ENCODE measurements around the gene C11orf87. TPM values are rescaled to one million over a fixed set of nuclear protein-coding genes. Genes with fewer than 3 reads are reported as not detected.

Gene C11orf87
- under 1 TPM in 1 of 4 donors, not detected in 3; 0.03 TPM for total RNA-seq

DNA sequence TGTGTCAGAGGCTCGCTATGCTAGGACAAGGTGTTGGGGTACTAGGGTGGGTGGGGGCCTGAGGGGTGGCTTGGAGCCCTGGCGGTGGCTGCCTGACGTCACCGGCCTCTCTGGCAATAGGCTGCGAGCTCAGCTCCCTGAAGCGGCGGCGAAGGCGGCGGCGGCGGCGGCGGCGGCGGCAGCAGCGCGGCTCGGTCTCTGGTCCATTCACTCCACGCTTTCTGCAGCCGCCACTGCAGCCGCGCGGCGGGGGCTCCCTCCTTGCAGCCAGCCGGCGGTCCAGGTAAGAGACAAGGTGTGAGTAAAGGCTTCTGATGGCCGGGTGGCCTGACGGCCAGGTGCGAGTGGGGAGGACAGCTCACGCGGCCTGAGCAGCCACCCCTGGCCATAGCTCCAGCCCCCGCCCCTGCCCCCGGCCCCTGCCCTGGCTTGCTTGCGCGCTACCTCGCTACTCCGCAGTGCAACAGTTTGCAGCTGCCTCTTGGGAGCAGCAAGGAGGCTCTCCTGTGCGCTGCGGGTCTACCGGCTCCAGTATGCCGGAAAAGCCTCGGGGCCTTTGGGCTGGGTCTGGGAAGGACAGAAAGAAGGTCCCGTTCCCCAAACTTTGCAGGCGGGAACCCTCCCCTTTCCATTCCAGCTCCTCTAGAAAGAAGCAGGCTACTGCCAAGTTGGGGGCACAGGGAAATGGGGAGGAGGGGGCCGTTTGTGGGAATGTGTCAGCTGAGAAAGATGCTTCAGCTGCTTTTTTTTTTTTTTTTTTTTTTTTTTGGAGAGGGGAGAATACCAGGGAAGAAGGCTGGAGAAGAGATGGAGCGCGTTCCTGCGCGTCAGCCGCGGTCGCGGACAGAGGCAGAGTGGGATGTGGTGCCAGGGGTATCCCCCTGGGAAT lies at the start of gene C11orf87:
C11orf87 (plus strand) TSS at position 210 of the 889 bp plus-strand sequence. CDS start 1,444 bp downstream, outside the sequence.
- 3% methylated on average over 23 to 53 of the region's 54 CpGs for WGBS, 2 donors
- TF ChIP-seq, protein P1, sequence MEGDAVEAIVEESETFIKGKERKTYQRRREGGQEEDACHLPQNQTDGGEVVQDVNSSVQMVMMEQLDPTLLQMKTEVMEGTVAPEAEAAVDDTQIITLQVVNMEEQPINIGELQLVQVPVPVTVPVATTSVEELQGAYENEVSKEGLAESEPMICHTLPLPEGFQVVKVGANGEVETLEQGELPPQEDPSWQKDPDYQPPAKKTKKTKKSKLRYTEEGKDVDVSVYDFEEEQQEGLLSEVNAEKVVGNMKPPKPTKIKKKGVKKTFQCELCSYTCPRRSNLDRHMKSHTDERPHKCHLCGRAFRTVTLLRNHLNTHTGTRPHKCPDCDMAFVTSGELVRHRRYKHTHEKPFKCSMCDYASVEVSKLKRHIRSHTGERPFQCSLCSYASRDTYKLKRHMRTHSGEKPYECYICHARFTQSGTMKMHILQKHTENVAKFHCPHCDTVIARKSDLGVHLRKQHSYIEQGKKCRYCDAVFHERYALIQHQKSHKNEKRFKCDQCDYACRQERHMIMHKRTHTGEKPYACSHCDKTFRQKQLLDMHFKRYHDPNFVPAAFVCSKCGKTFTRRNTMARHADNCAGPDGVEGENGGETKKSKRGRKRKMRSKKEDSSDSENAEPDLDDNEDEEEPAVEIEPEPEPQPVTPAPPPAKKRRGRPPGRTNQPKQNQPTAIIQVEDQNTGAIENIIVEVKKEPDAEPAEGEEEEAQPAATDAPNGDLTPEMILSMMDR (IDR thresholded peaks at IDR 0.05) = no peak
- TF ChIP-seq POLR2A (IDR thresholded peaks at IDR 0.05) = no peak
- H3K4me3 ChIP-seq (ENCODE audit: low read depth, poor library complexity, severe bottlenecking) = no peak within 1 kb of the TSS
- intact Hi-C loops (cut with DNase I; ENCODE audit: low total_unique reads) = no loop called here
- DNase-seq (ENCODE audit: low spot score in 2 of 2) = no peak

DNA sequence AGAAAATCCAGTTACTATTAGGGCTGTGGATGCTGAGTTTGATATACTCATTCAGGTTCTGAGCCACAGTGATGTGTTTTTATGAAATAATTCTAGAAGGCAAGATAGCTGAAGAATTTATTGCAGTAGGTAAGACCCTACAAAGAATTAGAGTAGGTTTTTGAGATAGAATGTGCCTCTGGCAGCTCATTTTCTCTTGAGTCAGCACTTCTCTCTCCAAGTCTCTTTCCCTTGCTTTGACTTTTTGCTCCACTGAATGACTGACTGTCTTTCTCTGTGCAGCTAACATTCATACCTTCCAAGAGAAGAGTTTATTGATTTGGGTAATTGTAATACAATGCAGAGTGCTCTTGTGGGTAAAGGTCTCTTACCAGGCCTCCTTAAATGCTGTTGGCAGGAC lies 48.0 kb upstream of the C11orf87 start:
- H3K4me3 ChIP-seq (ENCODE audit: low read depth, poor library complexity, severe bottlenecking) = no peak overlapping the region
- DNase-seq (ENCODE audit: low spot score in 2 of 2) = no peak
- intact Hi-C loops (cut with DNase I; ENCODE audit: low total_unique reads) = no loop called here
- TF ChIP-seq, protein P1 (IDR thresholded peaks at IDR 0.05) = no peak
- TF ChIP-seq POLR2A (IDR thresholded peaks at IDR 0.05) = no peak

DNA sequence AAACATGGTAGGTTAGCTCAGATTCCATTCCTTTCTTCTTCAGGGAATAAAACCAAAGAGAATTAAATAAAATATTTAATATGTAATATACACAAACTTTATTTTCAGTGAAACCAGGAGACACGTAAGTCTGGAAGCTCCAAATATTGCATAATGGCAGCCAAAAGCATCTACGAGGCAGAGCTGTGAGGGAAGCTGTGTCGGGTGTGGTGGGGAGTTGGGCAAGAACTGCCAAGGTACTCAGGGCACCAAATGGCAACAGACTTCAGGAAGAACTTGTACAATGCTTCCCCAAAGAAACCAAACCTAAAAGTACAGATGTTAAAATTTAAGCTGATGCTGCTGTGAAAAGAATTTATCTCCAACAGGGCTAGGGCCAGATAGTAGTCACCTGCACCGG lies 47.5 kb upstream of the C11orf87 start:
- WGBS, 2 donors = 77 to 79% methylated on average over 4 of the region's 4 CpGs
- intact Hi-C loops (cut with DNase I; ENCODE audit: low total_unique reads) = no loop called here
- TF ChIP-seq POLR2A (IDR thresholded peaks at IDR 0.05) = no peak
- TF ChIP-seq, protein P1 (IDR thresholded peaks at IDR 0.05) = no peak

DNA sequence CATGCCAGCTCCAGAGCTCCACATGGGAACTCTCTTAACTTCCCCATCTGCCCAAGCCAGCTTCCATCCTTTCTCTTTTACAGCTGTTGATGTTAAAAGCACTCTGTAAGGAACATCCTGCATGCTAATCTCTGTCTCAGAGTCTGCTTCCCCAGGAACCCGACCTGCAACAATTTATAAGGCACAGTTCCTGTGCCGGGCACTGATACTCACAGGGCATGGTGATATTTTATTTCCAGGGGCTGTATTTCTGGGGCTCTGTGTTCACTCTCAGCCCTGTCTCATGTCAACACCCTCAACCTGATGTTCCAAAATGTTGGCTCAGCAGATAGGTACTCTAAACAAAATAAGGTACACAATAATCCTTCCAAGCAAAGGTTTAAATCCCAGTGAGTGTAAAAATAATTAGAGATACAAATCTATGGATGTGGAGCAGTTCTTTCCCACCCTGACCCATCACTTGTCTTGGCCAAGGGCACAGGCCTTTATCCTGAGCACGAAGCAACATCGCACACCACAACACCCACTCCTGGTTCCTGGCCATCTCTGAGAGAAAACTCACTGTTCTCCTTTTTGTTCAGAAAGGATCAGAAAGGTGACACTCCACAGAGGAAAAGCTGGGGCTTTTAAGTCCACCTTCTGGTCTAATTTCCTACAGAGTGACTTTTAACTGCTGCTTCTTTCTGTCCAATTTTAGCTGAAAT lies 44.8 kb upstream of the C11orf87 start:
- intact Hi-C loops (cut with DNase I; ENCODE audit: low total_unique reads) = no loop called here
- TF ChIP-seq, protein P1 (IDR thresholded peaks at IDR 0.05) = no peak
- TF ChIP-seq POLR2A (IDR thresholded peaks at IDR 0.05) = no peak
- H3K4me3 ChIP-seq (ENCODE audit: low read depth, poor library complexity, severe bottlenecking) = no peak overlapping the region
- WGBS, 2 donors = 89 to 90% methylated on average over 4 of the region's 4 CpGs
- no peak for DNase-seq (ENCODE audit: low spot score in 2 of 2)

More for the DNA sequence above, 47.5 kb upstream of the C11orf87 start:
- no peak for DNase-seq (ENCODE audit: low spot score in 2 of 2)
- H3K4me3 ChIP-seq (ENCODE audit: low read depth, poor library complexity, severe bottlenecking) = no peak overlapping the region

DNA sequence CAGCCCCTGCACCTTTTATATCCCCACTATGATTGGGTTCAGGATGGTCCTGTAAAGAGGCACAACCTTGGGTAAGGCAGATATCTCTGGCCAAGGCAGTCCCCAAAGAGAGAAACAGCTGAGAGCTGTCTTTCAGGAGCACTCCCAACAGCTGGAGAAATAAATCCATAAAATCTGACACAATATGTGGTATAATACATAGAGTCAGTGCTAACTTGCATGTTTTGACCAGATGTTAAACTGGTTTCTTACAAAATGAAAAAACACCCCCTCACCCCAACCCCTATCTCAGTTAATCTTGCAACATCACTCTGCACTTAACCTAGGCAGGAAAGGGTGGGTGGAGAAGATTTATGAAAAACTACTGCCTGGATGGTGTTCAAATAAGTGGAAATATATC lies 44.0 kb upstream of the C11orf87 start:
- DNase-seq (ENCODE audit: low spot score in 2 of 2) = no peak

More for the DNA sequence above, 44.0 kb upstream of the C11orf87 start:
- no peak overlapping the region for H3K4me3 ChIP-seq (ENCODE audit: low read depth, poor library complexity, severe bottlenecking)
- TF ChIP-seq POLR2A (IDR thresholded peaks at IDR 0.05) = no peak
- TF ChIP-seq, protein P1 (IDR thresholded peaks at IDR 0.05) = no peak
- intact Hi-C loops (cut with DNase I; ENCODE audit: low total_unique reads) = no loop called here

All from lower leg skin (tissue), 4 donors.